NCI-H1436 (cell line): ENCODE results near the gene KIF5C.
"Not testable (repeated sequence)": the region's sequence is repeated elsewhere in the genome, so short reads cannot be mapped to it uniquely, and the experiment has no call there.

Experiments used
- DNase-seq: peaks from one replicate; lab custom pipeline; 2025; lab: John Stamatoyannopoulos, UW

KIF5C gene

GRCh38 chr2:148874868-148875341, at the start of gene KIF5C:
KIF5C (plus strand) TSS chr2:148875227; CDS start chr2:148875618, 391 bp downstream.
- DNase-seq = peak; percentile 93

GRCh38 chr2:148826791-148827190, 48.2 kb upstream of the KIF5C start:
- DNase-seq = no peak

GRCh38 chr2:148828941-148829340, 46.1 kb upstream of the KIF5C start:
- DNase-seq = no peak

GRCh38 chr2:148829618-148830017, 45.4 kb upstream of the KIF5C start:
- no peak for DNase-seq

GRCh38 chr2:148832637-148833036, 42.4 kb upstream of the KIF5C start:
- DNase-seq = no peak

- no peak for DNase-seq
These were observed 33.0 kb upstream of the KIF5C start for GRCh38 chr2:148842050-148842449.

GRCh38 chr2:148848146-148848545, 26.9 kb upstream of the KIF5C start:
- no peak for DNase-seq

GRCh38 chr2:148853458-148853857, 21.6 kb upstream of the KIF5C start:
- DNase-seq = no peak

- DNase-seq = no peak
These were observed 15.0 kb upstream of the KIF5C start for GRCh38 chr2:148860037-148860436.

GRCh38 chr2:148861367-148861766, 13.7 kb upstream of the KIF5C start:
- no peak for DNase-seq

- not testable (repeated sequence) for DNase-seq
These were observed 12.5 kb upstream of the KIF5C start for GRCh38 chr2:148862478-148862877.

- DNase-seq = no peak
These were observed 9.5 kb upstream of the KIF5C start for GRCh38 chr2:148865512-148865911.

- no peak for DNase-seq
These were observed 8.9 kb upstream of the KIF5C start for GRCh38 chr2:148866091-148866490.

- no peak for DNase-seq
These were observed 7.8 kb upstream of the KIF5C start for GRCh38 chr2:148867079-148867769.

- no peak for DNase-seq
These were observed 492 bp downstream of the KIF5C start for GRCh38 chr2:148875387-148876051.

- no peak for DNase-seq
These were observed 1.2 kb downstream of the KIF5C start for GRCh38 chr2:148876202-148876594.

- peak; percentile 85 for DNase-seq
These were observed 1.8 kb downstream of the KIF5C start for GRCh38 chr2:148876595-148877402.

- no peak for DNase-seq
These were observed 2.3 kb downstream of the KIF5C start for GRCh38 chr2:148877403-148877740.

- DNase-seq = no peak
These were observed 5.6 kb downstream of the KIF5C start for GRCh38 chr2:148880636-148881035.

- no peak for DNase-seq
These were observed 7.0 kb downstream of the KIF5C start for GRCh38 chr2:148882051-148882450.

- no peak for DNase-seq
These were observed 10.2 kb downstream of the KIF5C start for GRCh38 chr2:148885209-148885608.

GRCh38 chr2:148885988-148886387, 11.0 kb downstream of the KIF5C start:
- DNase-seq = no peak
